ENCODE measurements around the gene NPIPA1.
"Not testable (repeated sequence)": the region's sequence is repeated elsewhere in the genome, so short reads cannot be mapped to it uniquely, and the experiment has no call there.

The NPIPA1 gene

GRCh38 chr16:14930246-14930645 is 7.0 kb upstream of the NPIPA1 start:
- in situ Hi-C loops (cut with HindIII; ENCODE audit: low sequenced_read_pairs) = not testable (repeated sequence)

GRCh38 chr16:14930971-14931370 is 6.3 kb upstream of the NPIPA1 start:
- in situ Hi-C loops (cut with HindIII; ENCODE audit: low sequenced_read_pairs) = not testable (repeated sequence)

DNA sequence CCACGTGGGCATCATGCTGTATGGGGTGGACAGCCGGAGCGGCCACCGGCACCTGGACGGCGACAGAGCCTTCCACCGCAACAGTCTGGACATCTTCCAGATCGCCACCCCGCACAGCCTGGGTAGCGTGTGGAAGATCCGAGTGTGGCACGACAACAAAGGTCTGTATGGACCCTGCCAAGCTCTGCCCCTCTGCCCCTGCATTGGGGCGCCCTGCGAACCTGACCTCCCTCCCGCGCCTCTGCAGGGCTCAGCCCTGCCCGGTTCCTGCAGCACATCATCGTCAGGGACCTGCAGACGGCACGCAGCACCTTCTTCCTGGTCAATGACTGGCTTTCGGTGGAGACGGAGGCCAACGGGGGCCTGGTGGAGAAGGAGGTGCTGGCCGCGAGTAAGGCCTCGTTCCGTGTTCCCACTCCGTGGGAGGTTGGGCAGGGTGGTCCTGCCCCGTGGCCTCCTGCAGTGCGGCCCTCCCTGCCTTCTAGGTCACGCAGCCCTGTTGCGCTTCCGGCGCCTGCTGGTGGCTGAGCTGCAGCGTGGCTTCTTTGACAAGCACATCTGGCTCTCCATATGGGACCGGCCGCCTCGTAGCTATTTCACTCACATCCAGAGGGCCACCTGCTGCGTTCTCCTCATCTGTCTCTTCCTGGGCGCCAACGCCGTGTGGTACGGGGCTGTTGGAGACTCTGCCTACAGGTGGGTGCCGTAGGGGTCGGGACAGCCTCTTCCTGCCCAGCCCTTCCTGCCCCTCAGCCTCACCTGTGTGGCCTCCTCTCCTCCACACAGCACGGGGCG is 4.5 kb upstream of the NPIPA1 start:
- in situ Hi-C loops (cut with HindIII; ENCODE audit: low sequenced_read_pairs) = not testable (repeated sequence)

DNA sequence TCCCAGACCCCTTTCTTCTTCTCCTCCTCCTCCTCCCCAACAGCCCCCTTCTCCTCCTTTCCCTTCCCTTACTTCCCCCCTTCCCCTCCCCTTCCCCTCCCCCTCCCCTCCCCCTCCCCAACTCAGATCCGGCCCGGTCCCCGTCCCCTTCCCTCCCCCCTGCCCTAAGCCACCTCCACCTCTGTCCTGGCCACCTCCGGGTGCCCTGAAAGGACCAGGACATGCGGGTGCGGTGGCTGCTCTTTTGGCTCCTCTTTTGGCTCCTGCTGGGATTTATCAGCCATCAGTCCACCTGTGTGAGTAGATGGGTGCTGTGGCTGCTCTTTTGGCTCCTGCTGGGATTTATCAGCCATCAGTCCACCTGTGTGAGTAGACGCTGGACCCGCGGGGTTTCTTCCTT is 751 bp downstream of the NPIPA1 start:
- in situ Hi-C loops (cut with HindIII; ENCODE audit: low sequenced_read_pairs) = not testable (repeated sequence)

DNA sequence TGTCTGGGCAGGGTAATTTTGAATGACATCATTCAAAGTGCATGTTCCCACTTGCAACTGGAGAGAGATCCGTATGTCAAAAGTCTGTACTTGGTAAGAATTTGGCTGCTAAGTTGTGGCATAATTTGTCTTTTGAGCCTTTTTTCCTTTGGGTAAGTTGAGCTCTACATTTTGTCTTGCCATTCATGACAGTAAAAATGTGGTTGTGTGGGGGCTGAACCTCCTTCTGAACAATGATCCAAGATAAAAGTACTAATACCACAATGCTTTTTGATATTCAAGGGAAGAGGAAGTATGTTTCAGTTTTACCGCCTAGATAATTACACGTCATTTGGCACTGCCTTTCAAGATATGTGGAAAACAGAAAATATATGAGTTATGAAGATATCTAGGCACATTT is 5.4 kb downstream of the NPIPA1 start:
- in situ Hi-C loops (cut with HindIII; ENCODE audit: low sequenced_read_pairs) = not testable (repeated sequence)

- in situ Hi-C loops (cut with HindIII; ENCODE audit: low sequenced_read_pairs) = no loop called here
These were observed 18.4 kb downstream of the NPIPA1 start for GRCh38 chr16:14955546-14956231.

DNA sequence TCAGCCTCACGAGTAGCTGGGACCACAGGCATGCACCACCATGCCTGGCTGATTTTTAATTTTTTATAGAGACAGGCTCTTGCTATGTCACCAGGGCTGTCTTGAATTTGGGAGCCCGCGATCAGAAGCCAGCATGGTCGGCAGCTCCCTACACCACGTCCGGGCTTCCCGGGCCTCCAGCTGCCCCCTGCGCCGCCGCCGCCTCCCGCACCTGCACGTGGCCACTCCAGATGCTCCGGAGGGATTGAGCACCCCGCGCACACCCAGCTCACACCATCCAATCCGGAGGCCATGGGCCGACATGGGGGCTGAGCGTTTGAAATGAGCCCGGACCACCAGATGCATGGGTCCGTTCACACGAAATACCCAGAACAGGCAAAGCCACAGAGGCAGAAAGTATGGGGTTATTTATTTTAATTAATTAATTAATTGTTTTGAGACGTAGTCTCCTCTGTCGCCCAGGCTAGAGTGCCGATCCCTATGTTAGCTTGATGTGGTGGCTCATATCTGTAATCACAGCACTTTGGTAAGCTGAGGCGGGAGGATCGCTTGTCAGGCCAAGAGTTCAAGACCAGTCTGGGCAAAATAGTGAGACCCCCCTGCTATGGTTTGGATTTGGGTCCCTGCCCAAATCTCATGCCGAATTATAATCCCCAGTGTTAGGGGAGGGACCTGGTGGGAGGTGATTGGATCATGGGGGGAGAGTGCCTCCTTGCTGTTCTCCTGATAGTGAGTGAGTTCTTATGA is 20.5 kb downstream of the NPIPA1 start:
- in situ Hi-C loops (cut with HindIII; ENCODE audit: low sequenced_read_pairs) = no loop called here

- in situ Hi-C loops (cut with HindIII; ENCODE audit: low sequenced_read_pairs) = no loop called here
These were observed 21.0 kb downstream of the NPIPA1 start for GRCh38 chr16:14958323-14958600.

DNA sequence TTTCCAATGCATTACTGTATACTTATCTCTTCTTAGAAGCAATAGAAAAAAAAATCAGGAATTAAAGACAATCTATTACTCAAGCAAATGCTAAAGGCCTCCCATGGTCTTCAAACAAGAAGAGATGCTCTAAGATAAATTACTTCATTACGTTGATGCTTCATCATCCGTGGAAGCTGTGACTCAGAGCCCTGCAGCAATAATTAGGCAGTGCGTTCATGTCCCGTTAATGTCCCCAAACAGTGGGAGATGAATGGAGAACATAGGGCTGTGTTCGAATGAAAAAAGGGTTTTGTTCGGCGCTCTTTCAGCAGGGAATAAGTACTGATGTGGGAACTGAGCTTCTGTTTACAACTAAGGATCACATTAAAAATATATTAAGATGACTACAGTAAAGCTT is 21.7 kb downstream of the NPIPA1 start:
- in situ Hi-C loops (cut with HindIII; ENCODE audit: low sequenced_read_pairs) = no loop called here

DNA sequence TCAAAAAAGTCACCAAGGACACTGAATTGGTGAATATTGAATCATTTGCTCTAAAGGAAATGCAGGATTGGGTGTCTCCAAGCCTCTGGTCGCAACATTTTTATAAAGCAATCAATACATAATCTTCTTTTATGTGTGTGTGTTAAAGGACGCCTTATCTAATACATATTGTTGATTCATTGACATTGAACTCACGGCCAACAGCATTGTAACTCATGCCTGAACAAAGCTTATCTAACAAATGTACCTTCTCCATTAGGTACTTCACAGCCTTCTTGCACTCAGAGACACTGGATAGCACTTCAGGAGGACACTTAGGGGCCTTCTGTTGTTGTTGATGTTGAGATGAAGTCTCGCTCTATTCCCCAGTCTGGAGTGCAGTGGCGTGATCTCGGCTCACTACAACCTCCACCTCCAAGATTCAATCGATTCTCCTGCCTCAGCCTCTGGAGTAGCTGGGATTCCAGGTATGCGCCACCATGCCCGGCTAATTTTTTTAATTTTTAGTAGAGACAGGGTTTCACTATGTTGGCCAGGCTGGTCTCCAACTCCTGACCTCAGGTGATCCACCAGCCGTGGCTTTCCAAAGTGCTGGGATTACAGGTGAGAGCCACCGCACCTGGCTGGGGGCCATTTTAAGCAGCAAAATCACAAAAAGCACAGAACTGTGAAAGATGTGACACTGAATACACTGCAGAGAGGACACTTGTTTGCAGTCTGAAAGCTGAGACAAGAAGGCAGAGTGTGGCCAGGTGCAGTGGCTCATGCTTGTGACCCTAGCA is 24.4 kb downstream of the NPIPA1 start:
- in situ Hi-C loops (cut with HindIII; ENCODE audit: low sequenced_read_pairs) = no loop called here

- in situ Hi-C loops (cut with HindIII; ENCODE audit: low sequenced_read_pairs) = no loop called here
These were observed 26.3 kb downstream of the NPIPA1 start for GRCh38 chr16:14963281-14964173.

GRCh38 chr16:14965328-14965727 is 28.1 kb downstream of the NPIPA1 start:
- in situ Hi-C loops (cut with HindIII; ENCODE audit: low sequenced_read_pairs) = no loop called here

- in situ Hi-C loops (cut with HindIII; ENCODE audit: low sequenced_read_pairs) = not testable (repeated sequence)
These were observed 32.6 kb downstream of the NPIPA1 start for GRCh38 chr16:14969795-14970194.

DNA sequence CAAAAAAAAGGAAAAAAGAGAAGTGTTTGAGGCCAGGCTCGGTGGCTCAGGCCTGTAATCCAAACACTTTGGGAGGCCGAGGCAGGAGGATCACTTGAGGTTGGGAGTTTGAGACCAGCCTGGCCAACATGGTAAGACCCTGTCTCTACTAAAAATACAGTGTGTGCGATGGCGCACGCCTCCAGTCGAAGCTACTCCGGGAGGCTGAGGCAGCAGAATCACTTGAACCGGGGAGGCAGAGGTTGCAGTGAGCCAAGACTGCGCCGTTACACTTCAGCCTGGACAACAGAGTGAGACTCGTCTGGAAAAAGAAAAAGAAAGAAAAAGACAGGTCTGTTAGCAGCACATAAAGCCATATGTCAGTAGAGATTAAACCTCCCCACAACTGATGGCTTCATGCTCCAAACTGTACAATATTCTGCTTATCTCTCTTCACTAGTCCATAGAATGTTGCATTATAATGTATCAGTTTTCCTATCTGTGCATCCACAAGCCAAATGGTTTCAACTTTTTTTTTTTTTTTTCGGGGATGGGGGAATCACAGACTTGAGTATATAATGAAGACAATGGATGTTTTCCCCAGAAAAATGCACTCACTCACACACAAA is 34.5 kb downstream of the NPIPA1 start:
- in situ Hi-C loops (cut with HindIII; ENCODE audit: low sequenced_read_pairs) = not testable (repeated sequence)

DNA sequence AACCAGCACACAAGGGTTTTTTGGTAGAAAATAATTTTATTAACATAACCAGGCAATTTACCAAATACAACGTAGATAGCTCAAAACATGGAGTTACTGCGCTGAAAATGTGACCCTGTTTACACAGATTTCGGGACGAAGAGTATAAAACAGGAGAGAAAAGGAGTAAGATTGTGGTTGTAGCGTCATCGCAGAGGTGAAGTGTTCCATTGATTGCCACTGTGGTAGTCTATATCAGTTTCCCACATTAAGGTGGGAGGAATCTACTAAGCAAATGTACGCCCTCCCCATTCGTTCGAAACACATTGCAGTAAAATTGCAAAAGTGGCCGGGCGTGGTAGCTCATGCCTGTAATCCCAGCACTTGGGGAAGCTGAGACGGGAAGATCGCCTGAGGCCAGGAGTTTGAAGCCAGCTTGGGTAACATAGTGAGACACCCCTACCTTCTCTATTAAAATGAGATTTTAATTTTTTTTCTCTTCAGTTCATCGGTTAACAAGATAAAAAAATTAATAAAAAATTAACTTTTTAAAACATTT is 36.6 kb downstream of the NPIPA1 start:
- in situ Hi-C loops (cut with HindIII; ENCODE audit: low sequenced_read_pairs) = not testable (repeated sequence)

DNA sequence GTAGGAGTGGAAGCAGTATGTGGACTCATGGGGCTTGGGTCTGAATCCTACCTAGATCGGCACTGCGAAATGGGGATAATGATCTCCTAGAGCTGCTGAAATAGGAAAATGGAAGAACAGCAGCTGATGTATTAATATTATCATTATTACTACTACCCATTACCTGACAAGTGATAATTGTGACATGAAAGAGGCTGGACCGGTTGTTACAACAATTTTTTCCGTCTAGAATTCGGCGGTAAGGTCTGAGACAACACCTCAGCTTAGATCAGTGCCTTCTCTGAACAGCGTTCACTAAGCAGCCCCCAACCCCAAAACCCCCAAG is 37.0 kb downstream of the NPIPA1 start:
- in situ Hi-C loops (cut with HindIII; ENCODE audit: low sequenced_read_pairs) = not testable (repeated sequence)

GRCh38 chr16:14974656-14975417 is 37.6 kb downstream of the NPIPA1 start, which contains the start of gene PDXDC1:
TSS of gene PDXDC1 (plus strand) at chr16:14975026. CDS start at chr16:14975200, 174 bp downstream.
- in situ Hi-C loops (cut with HindIII; ENCODE audit: low sequenced_read_pairs) = not testable (repeated sequence)

DNA sequence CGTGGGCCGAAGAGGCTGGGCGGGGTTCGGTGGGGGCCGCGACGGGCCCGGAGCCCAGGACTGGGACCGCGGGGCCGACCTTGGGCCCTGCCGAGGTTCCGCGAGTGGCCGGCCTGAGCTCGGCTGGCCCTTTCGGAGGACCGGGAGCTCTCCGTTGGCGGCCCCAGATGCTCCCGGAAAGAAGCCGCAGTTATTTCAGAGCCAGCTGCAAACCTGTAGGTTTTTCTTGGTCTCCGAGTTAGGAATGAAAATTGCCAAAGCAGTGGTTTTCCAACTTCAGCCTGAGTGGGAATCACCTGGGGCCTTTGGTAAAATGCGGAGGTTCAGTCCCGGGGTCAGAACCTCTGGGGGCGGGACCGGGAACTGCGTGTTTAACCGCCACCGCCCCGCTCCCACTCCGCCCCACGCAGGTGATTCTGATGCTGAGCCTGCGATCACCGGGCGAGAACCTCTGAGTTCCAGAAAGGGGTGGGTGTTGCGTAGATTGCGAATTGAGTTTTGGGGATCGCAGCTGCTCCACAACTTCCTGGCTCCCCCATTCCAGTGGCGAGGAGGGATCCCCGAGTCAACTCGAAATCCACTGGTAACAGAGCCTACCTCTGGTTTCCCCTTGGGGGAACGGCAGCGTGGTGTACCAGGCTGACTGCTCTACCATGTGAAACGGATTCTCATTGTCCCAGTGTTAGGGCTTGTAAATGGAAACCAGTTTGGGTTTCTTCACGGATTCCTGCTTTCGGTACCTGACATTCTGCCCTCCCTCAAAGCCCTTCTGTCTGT is 38.4 kb downstream of the NPIPA1 start:
- in situ Hi-C loops (cut with HindIII; ENCODE audit: low sequenced_read_pairs) = not testable (repeated sequence)
